ENCODE measurements around the gene FBXL22. TPM values are rescaled to one million over a fixed set of nuclear protein-coding genes. Genes with fewer than 3 reads are reported as not detected.

FBXL22 gene
- total RNA-seq, 1 experiment from 2014 or later = 0.46 TPM

- ChIA-PET POLR2A (no interaction called here), CTCF (interaction anchor here (1.0 to 5.2 kb wide), 14 partner anchors 9 to 466 kb away, joined by 3 to 63 read pairs (median 12); partner anchors contain the start of gene USP3)
- peak; percentile 36 for DNase-seq (ENCODE audit: low spot score)
- H3K4me3 Mint-ChIP-seq = peak overlapping the region; percentile 83
- H3K4me1 Mint-ChIP-seq = peaks cover 21% of the 10 kb centered on the region
- peak; percentile 3 for ATAC-seq
- peaks cover 28% of the 10 kb centered on the region for H3K27me3 Mint-ChIP-seq (ENCODE audit: low read depth)
- no peaks in the 10 kb centered on the region for H3K36me3 Mint-ChIP-seq
- H3K9me3 Mint-ChIP-seq = no peaks in the 10 kb centered on the region
- H3K27ac Mint-ChIP-seq = no peak overlapping the region
- no peak for TF ChIP-seq E2F1 (CRISPR knock-in tag; IDR thresholded peaks at IDR 0.05)
- no peak for TF ChIP-seq USF2 (CRISPR knock-in tag; IDR thresholded peaks at IDR 0.05)
- no peak for TF ChIP-seq FOXP1 (CRISPR knock-in tag; IDR thresholded peaks at IDR 0.05; ENCODE audit: borderline replicate concordance)
- no peak for TF ChIP-seq ZNF138 (CRISPR knock-in tag; conservative IDR thresholded peaks at IDR 0.05)
- TF ChIP-seq ETV6 (CRISPR knock-in tag; IDR thresholded peaks at IDR 0.05) = no peak
- no peak for TF ChIP-seq ATF3 (CRISPR knock-in tag; conservative IDR thresholded peaks at IDR 0.05)
- TF ChIP-seq ZNF671 (CRISPR knock-in tag; IDR thresholded peaks at IDR 0.05) = no peak
- no peak for TF ChIP-seq ESRRA (CRISPR knock-in tag; IDR thresholded peaks at IDR 0.05; ENCODE audit: borderline replicate concordance)
- no peak for TF ChIP-seq ERG (CRISPR knock-in tag; IDR thresholded peaks at IDR 0.05)
- TF ChIP-seq PRDM15 (CRISPR knock-in tag; IDR thresholded peaks at IDR 0.05) = no peak
- 0 out of 2 replicates have a peak, but pooled peaks have one; percentile 55 for TF ChIP-seq ZNF121 (CRISPR knock-in tag; IDR thresholded peaks at IDR 0.05)
- TF ChIP-seq IRF1 (CRISPR knock-in tag; IDR thresholded peaks at IDR 0.05) = no peak
- no peak for TF ChIP-seq CBFB (CRISPR knock-in tag; IDR thresholded peaks at IDR 0.05; ENCODE audit: low read depth)
- TF ChIP-seq ZNF232 (CRISPR knock-in tag; IDR thresholded peaks at IDR 0.05) = no peak
- TF ChIP-seq NR3C1 (CRISPR knock-in tag; conservative IDR thresholded peaks at IDR 0.05; ENCODE audit: low read depth) = no peak
- no peak for TF ChIP-seq GRHL2 (CRISPR knock-in tag; IDR thresholded peaks at IDR 0.05; ENCODE audit: insufficient replicate concordance, severe bottlenecking)
- TF ChIP-seq ZNF512 (CRISPR knock-in tag; IDR thresholded peaks at IDR 0.05; ENCODE audit: borderline replicate concordance) = no peak
- TF ChIP-seq CREM (CRISPR knock-in tag; IDR thresholded peaks at IDR 0.05) = no peak
- TF ChIP-seq ZNF416 (CRISPR knock-in tag; IDR thresholded peaks at IDR 0.05) = no peak
- peak; percentile 34; the same call in 1 of the 2 replicates for TF ChIP-seq MAX (CRISPR knock-in tag; IDR thresholded peaks at IDR 0.05)
- 0 out of 2 replicates have a peak, but pooled peaks have one; percentile 63 for TF ChIP-seq ZBTB43 (CRISPR knock-in tag; IDR thresholded peaks at IDR 0.05)
- 0 out of 2 replicates have a peak, but pooled peaks have one; percentile 23 for TF ChIP-seq SMAD3 (CRISPR knock-in tag; IDR thresholded peaks at IDR 0.05; ENCODE audit: borderline replicate concordance)
- no peak for TF ChIP-seq TEAD4 (CRISPR knock-in tag; IDR thresholded peaks at IDR 0.05)
- no peak for TF ChIP-seq ZNF317 (CRISPR knock-in tag; IDR thresholded peaks at IDR 0.05; ENCODE audit: borderline replicate concordance, low read depth)
Measured at GRCh38 chr15:63601026-63601703, 4.0 kb downstream of the FBXL22 start.

All from WTC11 (cell line).